Midbrain (tissue), 1 donor: ENCODE results near the gene PPP6R3.

Experiments
- DNase-seq: peaks from one replicate; lab custom pipeline; 2025; lab: John Stamatoyannopoulos, UW

PPP6R3 gene

GRCh38 chr11:68495220-68495729 is 34.7 kb downstream of the PPP6R3 start:
- DNase-seq, result no peak

- DNase-seq, result no peak
Observed at GRCh38 chr11:68495872-68496271, 35.3 kb downstream of the PPP6R3 start.

GRCh38 chr11:68497761-68498160 is 37.2 kb downstream of the PPP6R3 start:
- no peak for DNase-seq

GRCh38 chr11:68498321-68498720 is 37.8 kb downstream of the PPP6R3 start:
- DNase-seq, result no peak

DNA sequence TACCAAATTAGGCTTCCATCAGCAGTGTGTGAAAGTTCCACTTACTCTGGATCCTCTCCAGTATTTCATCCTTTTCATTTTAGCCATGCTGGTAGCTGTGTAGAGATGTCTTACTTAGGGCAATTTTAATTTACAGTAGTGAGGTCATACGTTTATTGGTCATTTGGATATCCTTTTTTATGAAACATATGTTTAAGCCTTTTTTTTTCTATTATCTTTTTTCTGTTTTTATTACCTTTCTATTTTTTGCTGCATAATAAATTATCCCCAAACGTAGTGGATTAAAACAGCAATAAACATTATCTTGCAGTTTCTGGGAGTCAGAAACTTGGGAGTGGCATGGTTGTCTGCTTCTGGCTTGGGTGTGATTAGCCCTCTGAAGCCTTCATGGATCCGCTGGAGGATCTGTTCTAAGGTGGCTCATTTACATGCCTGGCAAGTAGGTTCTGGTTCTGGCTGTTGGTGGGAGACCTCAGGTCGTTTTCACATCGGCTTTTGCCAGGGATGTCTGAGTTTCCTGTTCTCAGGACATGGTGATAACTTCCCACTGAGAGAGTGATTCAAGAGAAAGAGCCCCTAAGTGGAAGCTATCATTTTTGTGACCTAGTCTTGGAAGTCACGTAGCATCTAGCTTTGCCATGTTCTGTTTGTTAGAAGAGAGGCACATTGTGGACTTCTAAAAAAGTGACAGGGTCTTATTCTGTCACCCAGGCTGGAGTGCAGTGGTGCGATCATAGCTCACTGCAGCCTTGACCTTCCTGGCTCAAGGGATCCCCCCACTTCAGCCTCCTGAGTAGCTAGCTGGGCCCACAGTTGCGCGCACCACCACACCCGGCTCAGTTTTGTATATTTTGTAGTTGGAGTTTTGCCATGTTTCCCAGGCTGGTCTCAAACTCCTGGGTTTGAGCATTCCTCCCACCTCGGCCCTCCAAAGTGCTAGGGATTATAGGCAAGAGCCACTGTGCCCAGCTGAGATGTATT is 38.6 kb downstream of the PPP6R3 start:
- DNase-seq, result no peak

DNA sequence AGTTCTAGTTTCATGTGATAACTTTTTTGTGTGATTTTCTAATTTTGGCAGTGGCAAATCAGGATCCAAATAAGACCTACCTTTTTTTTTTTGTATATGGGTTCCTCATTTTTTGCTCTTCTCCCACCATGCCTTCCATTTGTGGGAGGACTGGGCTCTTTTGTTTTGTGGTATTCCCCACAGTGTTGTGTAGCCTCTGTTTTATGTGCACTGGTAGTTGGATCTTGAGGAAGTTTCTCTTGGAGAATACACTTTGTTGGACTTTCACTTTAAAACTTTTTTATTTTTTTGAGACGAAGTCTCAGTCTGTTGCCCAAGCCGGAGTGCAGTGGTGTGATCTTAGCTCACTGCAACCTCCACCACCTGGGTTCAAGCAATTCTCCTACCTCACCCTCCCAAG is 39.7 kb downstream of the PPP6R3 start:
- DNase-seq, result no peak

- DNase-seq, result no peak
Observed at GRCh38 chr11:68501813-68502212, 41.3 kb downstream of the PPP6R3 start.

DNA sequence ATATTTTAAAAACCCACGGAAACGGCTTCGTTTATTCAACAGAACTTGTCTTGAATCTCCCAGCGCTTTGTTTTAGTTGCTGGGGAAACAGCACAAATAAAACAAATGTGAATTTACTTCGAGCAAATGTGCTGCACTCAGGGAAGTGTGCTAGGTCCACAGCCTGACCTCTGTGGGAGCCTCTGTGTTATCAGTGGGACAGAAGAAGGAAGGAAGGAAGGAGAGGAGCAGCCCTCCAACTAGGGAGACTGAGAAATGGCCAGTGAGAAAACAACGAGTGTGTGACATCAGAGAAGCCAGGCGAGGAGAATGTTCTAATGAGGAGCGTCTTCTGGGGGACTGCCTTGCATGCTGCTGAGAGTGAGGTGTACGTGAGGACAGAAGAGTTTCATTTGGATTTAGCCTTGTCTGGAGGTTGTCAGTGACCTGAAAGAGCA is 42.7 kb downstream of the PPP6R3 start:
- DNase-seq, result no peak

DNA sequence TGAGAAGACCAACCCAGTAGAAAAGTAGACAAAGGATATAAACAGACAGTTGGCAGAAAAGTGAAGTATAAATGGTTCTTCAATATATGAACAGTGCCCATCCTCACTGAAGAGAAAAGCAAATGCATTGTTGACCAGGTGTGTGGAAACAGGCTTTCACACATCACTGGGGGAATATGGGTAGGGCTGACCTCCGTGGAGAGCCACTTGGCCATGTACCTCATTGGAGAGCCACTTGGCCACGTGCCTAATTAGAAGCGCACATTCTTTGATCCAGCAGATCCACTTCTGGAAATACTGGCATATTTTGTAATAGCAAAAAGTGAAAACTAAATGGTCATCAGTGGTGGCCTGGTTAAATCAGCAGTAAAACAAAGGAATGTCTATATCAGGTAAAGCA is 43.2 kb downstream of the PPP6R3 start:
- DNase-seq, result no peak

GRCh38 chr11:68504432-68505066 is 44.0 kb downstream of the PPP6R3 start:
- DNase-seq, result no peak

DNA sequence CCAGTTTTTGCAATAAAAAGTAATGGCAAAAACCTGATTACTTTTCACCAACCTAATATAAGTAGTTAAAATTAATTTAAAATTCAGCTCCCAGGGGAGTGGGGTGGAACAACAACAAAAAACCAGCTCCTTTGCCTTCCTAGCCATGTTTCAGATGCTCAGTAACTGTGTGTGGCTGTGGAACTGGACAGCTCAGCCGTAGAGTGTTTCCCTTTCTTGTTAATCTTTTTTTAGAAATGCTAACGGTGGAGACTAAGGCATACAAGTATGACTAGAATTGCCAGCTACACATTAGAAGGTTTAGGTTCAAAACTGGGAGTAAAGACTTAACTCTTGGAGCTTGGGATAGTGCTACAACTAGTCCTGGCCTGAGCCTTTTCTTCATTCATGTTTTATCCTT is 45.0 kb downstream of the PPP6R3 start:
- no peak for DNase-seq

DNA sequence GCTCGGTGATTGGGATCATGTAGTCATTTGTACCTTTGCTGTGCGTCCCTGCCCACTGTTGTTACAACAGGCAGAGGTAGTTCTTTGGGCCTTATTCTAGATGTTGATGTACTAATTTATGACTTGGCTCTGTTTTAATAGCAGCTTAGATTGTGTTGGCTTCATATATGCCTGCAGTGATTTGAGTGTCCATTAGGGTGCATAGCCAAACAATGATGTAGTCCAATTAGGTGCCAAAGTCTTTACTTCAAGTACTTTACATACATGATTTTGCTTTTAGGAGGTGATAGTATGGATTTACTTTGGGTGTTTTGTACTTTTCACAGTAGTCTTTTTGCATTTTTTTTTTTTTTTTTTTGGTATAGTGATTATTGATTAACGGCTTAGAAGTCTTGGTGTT is 46.4 kb downstream of the PPP6R3 start:
- DNase-seq, result no peak

- DNase-seq, result no peak
Observed at GRCh38 chr11:68508425-68508824, 47.9 kb downstream of the PPP6R3 start.

GRCh38 chr11:68509066-68509465 is 48.5 kb downstream of the PPP6R3 start:
- DNase-seq, result no peak

DNA sequence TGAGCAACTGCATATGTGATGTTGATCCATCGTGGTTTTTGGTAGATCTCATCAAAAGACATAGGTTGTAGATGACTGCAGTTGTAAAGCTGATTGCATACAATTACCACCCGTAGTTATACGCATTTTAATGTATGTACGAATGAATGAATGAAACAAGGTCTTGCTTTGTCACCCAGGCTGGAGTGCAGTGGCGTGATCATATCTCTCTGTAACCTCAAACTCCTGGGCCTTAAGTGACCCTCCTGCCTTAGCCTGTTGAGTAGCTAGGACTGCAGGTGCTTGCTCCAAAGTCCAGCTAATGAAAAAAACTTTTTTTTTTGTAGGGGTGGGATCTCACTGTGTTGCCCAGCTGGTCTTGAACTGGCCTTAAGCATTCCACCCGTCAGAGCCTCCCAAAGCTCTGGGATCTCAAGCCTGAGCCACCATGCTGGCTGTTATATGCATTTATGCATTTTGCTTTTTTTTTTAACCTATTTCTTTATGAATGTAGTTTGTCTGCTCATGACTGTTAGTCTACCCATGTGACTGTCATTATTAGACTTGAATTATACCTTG is 53.5 kb downstream of the PPP6R3 start:
- no peak for DNase-seq

DNA sequence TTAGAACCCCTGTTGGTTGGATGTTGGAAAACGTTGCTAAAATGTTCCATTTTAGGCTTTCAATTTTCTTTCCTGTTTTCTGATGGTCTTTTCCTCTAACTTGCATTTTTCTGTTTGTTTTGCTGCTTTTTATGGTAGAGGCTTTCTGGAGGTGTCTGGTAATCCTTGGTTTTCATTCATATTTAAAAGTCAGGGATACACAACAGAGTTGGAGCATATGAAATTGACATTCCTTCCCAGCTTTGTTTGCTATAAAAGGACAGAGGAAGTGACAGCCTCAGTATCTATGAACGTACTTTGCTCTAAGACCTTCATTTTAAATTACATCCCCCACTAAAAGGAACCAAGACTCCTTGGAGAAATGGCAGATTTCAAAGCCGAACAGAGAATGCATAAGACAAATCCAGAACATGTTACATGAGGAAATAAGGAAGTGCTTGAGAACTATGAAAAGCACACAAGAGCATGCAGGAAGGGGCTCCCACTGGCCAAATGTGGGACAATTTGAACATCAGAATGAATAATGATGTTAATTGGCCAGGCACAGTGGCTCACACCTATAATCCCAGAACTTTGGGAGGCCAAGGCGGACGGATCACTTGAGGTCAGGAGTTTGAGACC is 56.7 kb downstream of the PPP6R3 start:
- no peak for DNase-seq

DNA sequence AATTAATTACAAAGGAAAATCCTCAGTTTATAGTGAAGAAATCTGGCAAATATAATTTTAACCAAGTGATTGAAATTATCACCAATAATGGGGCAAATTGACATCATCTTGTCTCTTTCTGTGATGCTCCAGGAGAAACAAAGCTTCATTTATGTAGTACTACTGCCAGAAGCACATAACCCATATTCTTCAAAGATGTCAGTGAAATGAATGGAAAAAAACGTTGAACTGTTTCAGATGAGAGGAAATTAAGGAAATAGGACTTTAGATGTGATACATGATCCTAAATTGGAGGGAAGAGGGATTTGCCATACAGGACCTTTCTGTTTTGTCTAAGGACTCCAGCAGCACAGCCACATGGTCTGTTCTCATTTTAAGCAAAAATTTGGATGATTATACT is 57.6 kb downstream of the PPP6R3 start:
- DNase-seq, result no peak

GRCh38 chr11:68521969-68522652 is 61.6 kb downstream of the PPP6R3 start:
- DNase-seq, result no peak

DNA sequence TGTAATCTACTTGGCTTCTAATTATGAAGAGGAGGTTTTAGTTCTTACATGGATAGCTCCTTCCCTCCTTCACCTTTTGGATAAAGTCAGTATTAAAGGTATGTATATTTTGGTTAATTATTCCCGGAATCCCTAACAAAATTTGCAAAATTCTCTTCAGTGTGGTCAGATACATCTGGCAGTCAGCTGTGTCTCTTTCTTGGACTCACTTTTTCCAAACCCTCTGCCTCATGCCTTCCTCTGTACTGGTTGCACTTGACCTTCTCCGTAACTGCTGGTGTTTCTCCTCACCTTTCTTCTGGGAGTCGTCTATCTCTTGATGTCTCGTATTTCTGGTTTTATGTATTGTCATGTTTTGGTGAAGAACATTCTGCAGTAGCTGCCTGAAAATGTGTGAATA is 62.5 kb downstream of the PPP6R3 start:
- DNase-seq, result no peak

DNA sequence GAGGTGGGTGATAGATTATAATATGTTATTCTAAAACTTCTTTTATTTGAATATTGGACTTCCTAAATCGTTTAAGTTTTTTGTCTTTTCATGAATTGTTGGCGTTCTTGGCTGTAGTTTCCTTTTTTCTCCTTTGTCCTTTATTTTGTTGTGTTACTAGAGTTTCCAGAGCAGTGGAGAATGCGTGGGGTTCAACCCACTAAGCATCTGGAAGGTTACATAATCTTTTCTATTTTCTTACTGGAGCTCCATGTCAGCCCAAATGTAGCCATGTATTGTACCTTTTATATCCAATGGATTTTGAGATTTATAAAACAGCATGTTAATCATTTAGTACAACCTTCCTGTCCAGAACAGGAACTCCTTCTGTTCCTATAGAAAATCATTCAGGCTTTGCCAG is 63.2 kb downstream of the PPP6R3 start:
- no peak for DNase-seq

- DNase-seq, result no peak
Observed at GRCh38 chr11:68524213-68524612, 63.7 kb downstream of the PPP6R3 start.

- no peak for DNase-seq
Observed at GRCh38 chr11:68524681-68525080, 64.1 kb downstream of the PPP6R3 start.
